SU-DHL-6 (cell line): ENCODE measurements around the gene CSHL1.
A peak's percentile ranks its signal among the peaks of the same experiment; 100 is the strongest.

Experiments used
- H2AFZ ChIP-seq: fragments of 200-600 bp; sonication (generic); 2 replicates; pipeline ENCODE4 v1.6.1; 2014; ENCODE audit warnings: low read depth, mild to moderate bottlenecking, moderate library complexity, mixed read lengths, antibody characterized with exemption, low read length; ENCODE audit not compliant: severe bottlenecking
- H3F3A ChIP-seq: fragments of 200-600 bp; shearing (Covaris generic); 2 replicates; pipeline ENCODE4 v1.6.0; 2016; ENCODE audit warnings: antibody characterized with exemption, mild to moderate bottlenecking; ENCODE audit not compliant: insufficient read depth
- H3K27ac ChIP-seq: fragments of 200-600 bp; sonication (generic); 2 replicates; pipeline ENCODE4 v1.5.1; 2016; ENCODE audit warnings: low read depth, mild to moderate bottlenecking, low read length, moderate library complexity, mixed read lengths
- H3K27me3 ChIP-seq: fragments of 200-600 bp; sonication (generic), shearing (Covaris generic); 2 replicates; pipeline ENCODE4 v1.6.0; 2014; ENCODE audit warnings: mild to moderate bottlenecking, low read length
- H3K36me3 ChIP-seq: fragments of 200-600 bp; sonication (generic); 2 replicates; pipeline ENCODE4 v1.6.1; 2014; ENCODE audit warnings: mild to moderate bottlenecking, low read length, mixed read lengths
- H3K4me2 ChIP-seq: fragments of 300-600, 200-600 bp; shearing (Covaris generic), sonication (generic); 2 replicates; pipeline ENCODE4 v1.6.0; 2014; ENCODE audit warnings: low read length, low read depth, mild to moderate bottlenecking; ENCODE audit not compliant: poor library complexity, severe bottlenecking
- H3K4me3 ChIP-seq: fragments of 200-600 bp; sonication (generic); 2 replicates; pipeline ENCODE4 v1.5.1; 2014; ENCODE audit warnings: antibody characterized with exemption, low read length, mild to moderate bottlenecking, mixed read lengths; ENCODE audit not compliant: insufficient read depth, poor library complexity, severe bottlenecking
- H3K79me2 ChIP-seq: fragments of 200-600 bp; sonication (generic); 2 replicates; pipeline ENCODE4 v1.6.1; 2014; ENCODE audit warnings: mild to moderate bottlenecking, low read length, moderate library complexity; ENCODE audit not compliant: insufficient read depth
- H3K9ac ChIP-seq: fragments of 200-600 bp; sonication (generic); 2 replicates; pipeline ENCODE4 v1.7.0; 2014; ENCODE audit warnings: mild to moderate bottlenecking, low read length
- H3K9me2 ChIP-seq: fragments of 200-600 bp; sonication (generic); replicated peaks from 2 replicates; pipeline ENCODE4 v1.6.1; 2014; ENCODE audit warnings: low read length; ENCODE audit not compliant: insufficient read depth
- H3K9me3 ChIP-seq: fragments of 200-600 bp; sonication (generic); 2 replicates; pipeline ENCODE4 v1.6.1; 2014; ENCODE audit warnings: low read length, mixed read lengths; ENCODE audit not compliant: insufficient read depth
- H4K20me1 ChIP-seq: fragments of 200-600 bp; sonication (generic); 2 replicates; pipeline ENCODE4 v1.6.1; 2014; ENCODE audit warnings: low read depth, mild to moderate bottlenecking, antibody characterized with exemption, low read length, moderate library complexity, mixed read lengths
- CTCF ChIP-seq: fragments of 200-600 bp; sonication (generic); IDR thresholded peaks from one replicate; pipeline ENCODE4 v1.5.1; 2017; ENCODE audit warnings: antibody characterized with exemption, mild to moderate bottlenecking, low read length, moderate library complexity; ENCODE audit not compliant: insufficient read depth, poor library complexity, severe bottlenecking
- EZH2phosphoT487 ChIP-seq: fragments of 200-600 bp; sonication (generic), shearing (Covaris generic); conservative IDR thresholded peaks from 2 replicates; pipeline ENCODE4 v1.6.1; 2018; ENCODE audit warnings: mild to moderate bottlenecking, antibody characterized with exemption, low read length, moderate library complexity, mixed read lengths

CSHL1 gene

GRCh38 chr17:63954402-63955063 is 43.5 kb upstream of the CSHL1 start:
- TF ChIP-seq EZH2phosphoT487: no peak
- TF ChIP-seq CTCF: peak; percentile 20
- Histone ChIP-seq H2AFZ (peak overlapping the region; percentile 30), H4K20me1 (no peaks in the 10 kb centered on the region), H3K79me2 (no peaks in the 10 kb centered on the region), H3K9me3 (no peaks in the 10 kb centered on the region), H3F3A (0 out of 2 replicates have a peak, but pooled peaks cover 7% of the 10 kb centered on the region), H3K9ac (peak overlapping the region; percentile 13; the same call in 1 of the 2 replicates), H3K27me3 (no peaks in the 10 kb centered on the region), H3K9me2 (no peaks in the 10 kb centered on the region), H3K4me2 (peak overlapping the region; percentile 28), H3K27ac (peak overlapping the region; percentile 54), H3K36me3 (no peaks in the 10 kb centered on the region), H3K4me3 (no peak overlapping the region)

DNA sequence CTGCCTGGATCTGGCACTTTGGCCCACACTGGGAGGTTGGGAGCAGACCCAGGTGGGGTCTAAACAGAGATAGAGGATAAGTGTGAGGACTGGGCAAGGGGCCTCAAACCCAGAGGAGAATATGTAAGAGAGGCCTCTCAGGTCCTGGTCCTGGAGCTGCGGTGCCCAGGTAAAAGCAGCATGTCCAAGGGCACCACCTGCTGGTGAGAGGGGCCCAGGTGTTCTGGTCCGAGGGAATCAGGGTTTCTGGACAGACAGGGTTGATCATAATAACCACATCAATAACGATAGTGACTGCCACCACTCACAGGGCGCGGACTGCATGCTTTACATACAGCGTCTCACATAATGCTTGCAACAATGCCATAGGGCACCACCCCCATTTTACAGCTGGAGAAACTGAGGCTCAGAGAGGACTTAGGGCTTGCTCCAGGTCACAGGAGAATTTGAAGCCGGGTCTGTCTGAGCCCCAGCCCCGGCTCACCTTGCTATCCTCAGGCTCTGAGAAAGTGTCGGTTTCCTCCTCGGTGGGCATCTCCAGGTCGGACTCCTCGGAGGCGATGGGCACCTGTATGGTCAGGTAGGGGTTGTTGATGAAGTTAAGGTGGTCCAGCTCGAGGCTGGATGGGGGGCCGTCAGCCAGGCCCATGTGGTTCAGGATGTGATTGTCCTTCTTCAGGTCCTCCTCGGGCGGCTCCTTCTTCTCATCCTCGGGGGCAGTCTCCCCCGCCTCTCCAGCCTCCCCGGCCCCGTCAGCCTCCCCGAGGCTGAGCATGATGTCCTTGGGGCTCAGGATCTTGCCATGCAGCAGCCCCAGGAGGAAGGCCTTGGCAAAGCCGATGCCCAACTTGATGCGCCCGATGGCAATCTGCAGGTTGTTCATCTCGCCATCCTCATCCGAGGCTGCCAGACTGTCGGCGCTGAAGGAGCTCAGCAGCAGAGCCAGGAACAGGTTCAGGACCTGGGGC is 40.2 kb upstream of the CSHL1 start:
- H3K79me2 ChIP-seq: no peaks in the 10 kb centered on the region
- no peak overlapping the region for H3K4me2 ChIP-seq
- H3K27me3 ChIP-seq: no peaks in the 10 kb centered on the region
- peak; percentile 50 for TF ChIP-seq CTCF
- no peak for TF ChIP-seq EZH2phosphoT487
- no peak overlapping the region for H3K27ac ChIP-seq
- no peaks in the 10 kb centered on the region for H3K9me2 ChIP-seq
- H3F3A ChIP-seq: 0 out of 2 replicates have a peak, but pooled peaks cover 7% of the 10 kb centered on the region
- no peaks in the 10 kb centered on the region for H4K20me1 ChIP-seq
- no peak overlapping the region for H2AFZ ChIP-seq
- H3K9me3 ChIP-seq: no peaks in the 10 kb centered on the region
- H3K36me3 ChIP-seq: no peaks in the 10 kb centered on the region
- H3K9ac ChIP-seq: no peak overlapping the region
- no peak overlapping the region for H3K4me3 ChIP-seq

DNA sequence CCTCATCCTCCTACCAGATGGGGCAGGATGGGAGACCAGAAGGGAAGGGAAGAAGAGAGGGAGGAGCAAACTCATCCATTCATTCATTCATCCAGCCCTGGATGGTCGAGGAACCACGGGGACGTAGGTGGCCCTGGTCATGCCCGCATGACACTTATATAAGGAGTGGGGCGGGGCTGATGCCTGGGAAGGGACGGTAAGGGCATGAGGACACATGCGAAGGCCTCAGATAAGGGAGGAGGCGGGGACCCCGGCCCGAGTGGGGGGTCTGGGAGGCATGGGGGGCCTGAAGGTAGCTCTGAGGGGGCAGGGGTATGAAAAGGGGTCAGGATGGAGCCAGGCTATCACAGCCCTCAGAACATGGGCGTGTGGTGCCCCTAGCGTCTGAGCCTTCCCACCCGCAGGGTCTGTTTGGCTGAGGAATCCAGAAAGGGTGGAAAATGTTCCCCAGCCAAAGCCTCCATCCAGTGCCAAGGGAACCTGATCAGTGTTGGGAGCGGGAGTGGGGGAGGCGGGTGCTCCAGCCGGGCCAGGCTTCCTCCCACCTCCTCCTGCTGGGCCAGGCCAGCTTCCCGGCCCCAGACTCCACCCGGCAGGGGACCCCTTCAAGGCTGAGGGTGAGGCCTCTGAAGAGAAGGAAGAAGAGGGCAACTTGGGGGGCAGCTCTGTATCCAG is 38.7 kb upstream of the CSHL1 start:
- TF ChIP-seq CTCF (no peak), EZH2phosphoT487 (no peak)
- Histone ChIP-seq H2AFZ (no peak overlapping the region), H3K4me3 (no peak overlapping the region), H3K4me2 (no peak overlapping the region), H3K79me2 (no peaks in the 10 kb centered on the region), H3K9ac (no peak overlapping the region), H3K27ac (no peak overlapping the region), H3K27me3 (no peaks in the 10 kb centered on the region), H3K9me3 (no peaks in the 10 kb centered on the region), H3F3A (peaks cover 6% of the 10 kb centered on the region), H3K36me3 (no peaks in the 10 kb centered on the region), H4K20me1 (no peaks in the 10 kb centered on the region), H3K9me2 (no peaks in the 10 kb centered on the region)
